GM18526 (cell line): ENCODE data around the gene MFSD6L.

ENCODE experiments used
- POLR2A ChIP-seq: IDR thresholded peaks from 3 replicates; pipeline ENCODE4 v1.6.1; 2011; ENCODE audit not compliant: insufficient read length; ENCODE audit errors: extremely low read depth

The MFSD6L gene

GRCh38 chr17:8798846-8799569 is at the start of gene MFSD6L:
TSS of gene MFSD6L (minus strand) at chr17:8799365. CDS start at chr17:8799120, 245 bp downstream.
- no peak for TF ChIP-seq POLR2A

- no peak for TF ChIP-seq POLR2A
Measured at GRCh38 chr17:8847891-8848290, 48.7 kb upstream of the MFSD6L start.

- TF ChIP-seq POLR2A: no peak
Measured at GRCh38 chr17:8846768-8847211, 47.6 kb upstream of the MFSD6L start.

GRCh38 chr17:8844229-8845218 is 45.4 kb upstream of the MFSD6L start:
- no peak for TF ChIP-seq POLR2A

GRCh38 chr17:8843344-8843743 is 44.2 kb upstream of the MFSD6L start:
- TF ChIP-seq POLR2A: no peak

- TF ChIP-seq POLR2A: no peak
Measured at GRCh38 chr17:8841844-8842243, 42.7 kb upstream of the MFSD6L start.

GRCh38 chr17:8839410-8839935 is 40.3 kb upstream of the MFSD6L start:
- no peak for TF ChIP-seq POLR2A

- TF ChIP-seq POLR2A: no peak
Measured at GRCh38 chr17:8838551-8839095, 39.5 kb upstream of the MFSD6L start.

- no peak for TF ChIP-seq POLR2A
Measured at GRCh38 chr17:8837563-8838075, 38.5 kb upstream of the MFSD6L start.

- TF ChIP-seq POLR2A: no peak
Measured at GRCh38 chr17:8836821-8837562, 37.8 kb upstream of the MFSD6L start.

GRCh38 chr17:8835631-8836364 is 36.6 kb upstream of the MFSD6L start:
- TF ChIP-seq POLR2A: no peak

- no peak for TF ChIP-seq POLR2A
Measured at GRCh38 chr17:8835106-8835505, 35.9 kb upstream of the MFSD6L start.

GRCh38 chr17:8832711-8833352 is 33.7 kb upstream of the MFSD6L start:
- no peak for TF ChIP-seq POLR2A
